ENCODE measurements around the gene AVEN. TPM values are rescaled to one million over a fixed set of nuclear protein-coding genes. Genes with fewer than 3 reads are reported as not detected.
A peak's percentile ranks its signal among the peaks of the same experiment; 100 is the strongest.

The AVEN gene, protein sequence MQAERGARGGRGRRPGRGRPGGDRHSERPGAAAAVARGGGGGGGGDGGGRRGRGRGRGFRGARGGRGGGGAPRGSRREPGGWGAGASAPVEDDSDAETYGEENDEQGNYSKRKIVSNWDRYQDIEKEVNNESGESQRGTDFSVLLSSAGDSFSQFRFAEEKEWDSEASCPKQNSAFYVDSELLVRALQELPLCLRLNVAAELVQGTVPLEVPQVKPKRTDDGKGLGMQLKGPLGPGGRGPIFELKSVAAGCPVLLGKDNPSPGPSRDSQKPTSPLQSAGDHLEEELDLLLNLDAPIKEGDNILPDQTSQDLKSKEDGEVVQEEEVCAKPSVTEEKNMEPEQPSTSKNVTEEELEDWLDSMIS
- total RNA-seq = 10 to 100 TPM; 10.3 to 18.6 TPM

DNA sequence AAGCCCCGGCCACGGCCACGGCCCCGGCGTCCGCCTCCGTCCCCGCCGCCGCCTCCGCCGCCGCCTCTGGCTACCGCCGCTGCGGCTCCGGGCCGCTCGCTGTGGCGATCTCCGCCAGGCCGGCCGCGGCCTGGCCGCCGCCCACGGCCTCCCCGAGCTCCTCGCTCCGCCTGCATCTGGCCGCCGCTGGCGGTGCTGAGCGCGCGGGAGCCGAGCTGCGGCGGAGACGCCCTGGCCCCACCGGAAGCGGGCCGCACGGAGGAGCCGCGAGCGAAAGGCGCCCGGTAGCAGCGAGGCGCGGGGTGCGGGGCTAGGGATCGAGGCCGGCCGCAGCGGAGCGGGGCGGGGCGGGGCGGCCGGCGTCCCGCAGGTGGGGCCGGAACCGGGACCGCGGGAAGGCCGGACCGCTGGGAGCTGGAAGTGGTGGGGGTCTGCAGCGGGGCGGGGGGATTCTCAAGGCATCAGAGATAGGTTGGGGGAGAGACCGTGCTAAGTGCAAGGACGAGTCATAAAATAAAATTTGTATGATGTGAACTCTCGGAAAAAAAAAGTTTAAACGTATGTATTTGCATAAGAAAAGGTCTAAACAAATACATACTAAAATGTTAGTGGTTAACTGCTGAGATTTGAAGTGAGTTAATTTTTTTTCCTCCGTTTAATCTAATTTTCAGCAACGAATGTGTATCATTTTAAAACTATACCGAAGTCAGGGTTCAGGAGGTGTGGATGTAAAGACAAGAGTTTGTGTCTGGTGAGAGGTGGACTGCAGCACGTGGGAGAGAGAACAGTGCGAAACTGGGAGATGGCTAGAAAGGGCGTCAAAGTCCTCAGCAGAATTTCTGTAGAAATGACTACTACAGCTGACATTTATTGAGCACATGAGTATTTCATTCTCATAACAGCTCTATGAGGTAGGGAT is at the start of gene AVEN:
Gene AVEN, minus strand, starts transcription at position 334 of the 919 bp plus-strand sequence. Its CDS starts 158 bp downstream, at position 176.
- H3K4me3 Mint-ChIP-seq = peak within 1 kb of the TSS; percentile 92 to 100
- H3K27ac Mint-ChIP-seq = peak within 1 kb of the TSS; percentile 94
- H3K4me1 Mint-ChIP-seq (ENCODE audit: low read depth) = peaks cover 54% of the 10 kb centered on the region
- peak; percentile 79 for ATAC-seq (replicated peaks in 1 of 2)
- H3K27me3 Mint-ChIP-seq (ENCODE audit: low read depth) = no peaks in the 10 kb centered on the region
- peak; percentile 75 for DNase-seq
- H3K9me3 Mint-ChIP-seq = no peaks in the 10 kb centered on the region
- H3K36me3 Mint-ChIP-seq (ENCODE audit: insufficient read depth in 2 of 2) = no peaks in the 10 kb centered on the region

DNA sequence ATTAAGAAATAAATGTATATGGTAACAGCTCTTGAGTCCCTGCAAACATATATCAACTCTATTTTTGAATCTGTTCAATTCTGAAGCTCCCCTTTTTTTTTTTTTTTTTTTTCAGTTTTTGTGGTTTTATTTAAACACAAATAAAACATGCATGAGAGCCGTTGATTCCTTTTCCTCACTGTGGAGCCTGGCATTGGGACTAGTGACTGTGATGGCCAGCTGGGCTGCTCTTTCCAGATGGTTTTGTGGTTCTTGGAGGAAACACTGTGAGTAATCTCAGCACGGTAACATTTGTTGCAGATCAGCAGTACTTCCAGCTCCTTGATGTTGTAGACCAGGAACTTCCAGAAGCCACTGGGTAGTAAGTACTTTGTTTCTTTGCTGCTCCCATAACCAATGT is 46.7 kb upstream of the AVEN start:
- peaks cover 0 to 15% of the 10 kb centered on the region in 2 donors for H3K36me3 Mint-ChIP-seq (ENCODE audit: insufficient read depth in 2 of 2)
- H3K4me1 Mint-ChIP-seq (ENCODE audit: low read depth) = no peaks in the 10 kb centered on the region
- H3K27me3 Mint-ChIP-seq (ENCODE audit: low read depth) = no peaks in the 10 kb centered on the region

DNA sequence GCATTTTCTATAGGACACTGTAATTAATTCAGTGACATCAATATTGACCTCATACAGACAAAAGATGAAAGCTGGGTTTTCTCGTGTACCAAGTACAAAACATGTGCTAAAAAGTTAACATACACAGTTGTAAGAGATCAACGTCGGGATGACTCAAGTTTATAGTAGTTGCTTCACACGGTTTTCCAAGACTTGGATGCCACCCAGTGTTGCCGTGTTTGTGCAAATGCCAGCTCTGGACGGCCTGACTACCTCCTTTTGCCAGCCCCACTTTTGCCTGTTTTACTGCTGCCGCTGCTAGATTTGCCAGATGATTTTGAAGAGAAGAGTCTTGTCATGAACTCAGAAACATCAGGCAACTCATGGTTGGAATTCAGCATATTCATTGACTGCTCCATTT is 45.1 kb upstream of the AVEN start:
- no peaks in the 10 kb centered on the region for H3K9me3 Mint-ChIP-seq
- H3K36me3 Mint-ChIP-seq (ENCODE audit: insufficient read depth in 2 of 2) = peaks cover 0 to 9% of the 10 kb centered on the region in 2 donors
- no peak overlapping the region for H3K27ac Mint-ChIP-seq

More for the DNA sequence above, 46.7 kb upstream of the AVEN start:
- Mint-ChIP-seq H3K4me3 (no peak overlapping the region), H3K9me3 (no peaks in the 10 kb centered on the region), H3K27ac (peak overlapping the region; percentile 31)
- DNase-seq (no peak), ATAC-seq (replicated peaks in 1 of 2) (no peak)

DNA sequence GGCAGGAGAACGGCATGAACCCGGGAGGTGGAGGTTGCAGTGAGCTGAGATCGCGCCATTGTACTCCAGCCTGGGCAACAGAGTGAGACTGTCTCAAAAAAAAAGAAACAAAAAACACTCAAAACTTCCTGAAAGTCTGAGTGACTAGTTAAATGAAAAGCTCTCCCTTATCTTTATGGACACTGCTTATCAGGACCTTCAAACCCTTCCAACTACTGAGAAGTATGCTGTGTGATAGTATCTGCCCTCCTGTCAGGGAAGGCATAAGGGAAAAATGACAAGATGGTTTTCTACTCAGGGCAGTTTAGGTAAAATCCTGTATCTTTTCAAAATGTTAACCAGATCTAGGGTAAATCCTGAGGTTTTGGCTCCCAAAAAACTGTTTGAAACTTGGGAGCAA is 40.9 kb upstream of the AVEN start:
- Mint-ChIP-seq H3K36me3 (ENCODE audit: insufficient read depth in 2 of 2) (peaks cover 0 to 1% of the 10 kb centered on the region in 2 donors), H3K4me1 (ENCODE audit: low read depth) (no peaks in the 10 kb centered on the region), H3K27me3 (ENCODE audit: low read depth) (no peaks in the 10 kb centered on the region), H3K4me3 (no peak overlapping the region), H3K27ac (no peak overlapping the region), H3K9me3 (no peaks in the 10 kb centered on the region)
- DNase-seq = no peak
- ATAC-seq (replicated peaks in 1 of 2) = no peak

More for the DNA sequence above, 45.1 kb upstream of the AVEN start:
- no peaks in the 10 kb centered on the region for H3K27me3 Mint-ChIP-seq (ENCODE audit: low read depth)
- H3K4me3 Mint-ChIP-seq = no peak overlapping the region
- ATAC-seq (replicated peaks in 1 of 2) = no peak
- no peak for DNase-seq
- no peaks in the 10 kb centered on the region for H3K4me1 Mint-ChIP-seq (ENCODE audit: low read depth)

DNA sequence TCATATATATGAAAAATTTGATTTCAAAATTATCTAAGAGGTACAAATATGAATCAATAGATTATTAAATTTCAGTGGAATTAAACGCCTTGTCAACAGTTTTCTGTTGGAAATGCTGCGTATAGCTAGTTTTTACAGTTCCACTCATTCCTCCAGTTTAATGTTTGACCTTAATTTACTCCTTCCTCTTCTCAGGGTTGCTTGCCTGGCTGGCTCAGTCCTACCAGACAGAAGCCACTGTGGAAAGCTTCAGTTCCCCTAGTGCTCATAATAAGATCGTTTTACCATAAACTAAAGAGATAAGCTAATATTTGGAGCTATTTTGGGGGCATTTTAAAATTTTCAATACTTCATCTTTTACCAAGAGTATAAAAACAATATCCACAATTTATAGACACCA is 39.9 kb upstream of the AVEN start:
- H3K27me3 Mint-ChIP-seq (ENCODE audit: low read depth) = no peaks in the 10 kb centered on the region
- peaks cover 1 to 3% of the 10 kb centered on the region in 2 donors for H3K36me3 Mint-ChIP-seq (ENCODE audit: insufficient read depth in 2 of 2)
- no peaks in the 10 kb centered on the region for H3K4me1 Mint-ChIP-seq (ENCODE audit: low read depth)
- H3K27ac Mint-ChIP-seq = no peak overlapping the region
- DNase-seq (no peak), ATAC-seq (replicated peaks in 1 of 2) (no peak)
- H3K4me3 Mint-ChIP-seq = no peak overlapping the region
- no peaks in the 10 kb centered on the region for H3K9me3 Mint-ChIP-seq

DNA sequence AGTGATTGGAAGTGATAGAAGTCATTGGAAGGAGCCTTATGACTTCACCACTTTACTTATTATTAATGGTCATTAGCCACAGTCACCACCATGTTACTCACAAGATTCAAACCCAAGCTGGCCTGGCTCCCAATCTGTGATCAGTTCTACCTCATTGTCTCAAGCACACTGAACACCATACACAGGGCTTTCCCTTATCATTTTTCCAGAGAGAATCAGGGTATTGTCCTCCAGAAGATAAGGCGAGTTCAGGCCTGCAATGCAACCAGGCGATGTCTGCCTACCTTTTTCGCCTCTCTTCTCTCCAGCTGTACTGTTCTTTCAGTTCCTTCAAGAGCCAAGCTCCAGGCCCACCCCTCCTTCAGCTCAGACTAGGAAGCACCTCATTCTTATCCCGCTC is 37.8 kb upstream of the AVEN start:
- H3K4me1 Mint-ChIP-seq (ENCODE audit: low read depth) = no peaks in the 10 kb centered on the region
- no peak overlapping the region for H3K27ac Mint-ChIP-seq
- no peak for DNase-seq

DNA sequence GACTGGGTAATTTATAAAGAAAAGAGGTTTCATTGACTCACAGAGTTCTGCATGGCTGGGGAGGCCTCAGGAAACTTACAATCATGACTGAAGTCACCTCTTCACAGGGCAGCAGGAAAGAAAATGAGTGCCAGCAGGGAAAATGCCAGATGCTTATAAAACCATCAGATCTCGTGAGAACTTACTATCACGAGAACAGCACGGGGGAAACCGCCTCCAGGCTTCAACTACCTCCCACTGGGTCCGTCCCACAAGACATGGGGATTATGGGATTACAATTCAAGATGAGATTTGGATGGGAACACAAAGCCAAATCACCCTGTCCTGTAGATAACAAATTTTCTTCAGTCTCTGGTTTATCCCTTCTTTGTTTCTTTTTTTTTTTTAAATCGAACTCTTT is 31.0 kb upstream of the AVEN start:
- H3K4me3 Mint-ChIP-seq = no peak overlapping the region
- H3K27ac Mint-ChIP-seq = no peak overlapping the region

More for the DNA sequence above, 37.8 kb upstream of the AVEN start:
- Mint-ChIP-seq H3K36me3 (ENCODE audit: insufficient read depth in 2 of 2) (peaks cover 0 to 3% of the 10 kb centered on the region in 2 donors), H3K27me3 (ENCODE audit: low read depth) (no peaks in the 10 kb centered on the region), H3K9me3 (no peaks in the 10 kb centered on the region), H3K4me3 (no peak overlapping the region)
- no peak for ATAC-seq (replicated peaks in 1 of 2)

DNA sequence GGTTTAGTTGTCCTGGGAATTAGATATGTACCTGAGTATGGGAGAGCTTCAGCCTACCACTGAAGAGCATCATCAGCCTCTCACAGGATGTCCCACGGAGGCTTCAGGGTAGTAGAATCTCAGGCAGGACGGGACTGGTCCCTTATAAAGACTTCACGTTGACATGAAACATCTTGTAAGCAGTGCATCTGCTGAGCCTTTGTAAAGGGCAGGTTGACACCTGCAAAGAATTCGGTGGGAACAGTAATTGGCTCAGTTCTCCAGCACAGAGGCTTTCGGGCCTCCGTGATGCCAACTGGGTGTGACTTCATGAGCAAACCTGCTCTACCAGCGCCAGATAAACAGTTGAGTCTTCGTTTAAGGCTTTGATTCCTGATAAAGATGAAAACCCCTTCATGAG is 26.9 kb upstream of the AVEN start:
- DNase-seq (no peak), ATAC-seq (replicated peaks in 1 of 2) (no peak)
- no peaks in the 10 kb centered on the region for H3K27me3 Mint-ChIP-seq (ENCODE audit: low read depth)
- H3K9me3 Mint-ChIP-seq = no peaks in the 10 kb centered on the region
- H3K4me3 Mint-ChIP-seq = no peak overlapping the region
- peaks cover 15% of the 10 kb centered on the region for H3K4me1 Mint-ChIP-seq (ENCODE audit: low read depth)
- H3K27ac Mint-ChIP-seq = no peak overlapping the region
- H3K36me3 Mint-ChIP-seq (ENCODE audit: insufficient read depth in 2 of 2) = no peaks in the 10 kb centered on the region

More for the DNA sequence above, 31.0 kb upstream of the AVEN start:
- no peaks in the 10 kb centered on the region for H3K27me3 Mint-ChIP-seq (ENCODE audit: low read depth)
- H3K36me3 Mint-ChIP-seq (ENCODE audit: insufficient read depth in 2 of 2) = peaks cover 0 to 3% of the 10 kb centered on the region in 2 donors
- H3K9me3 Mint-ChIP-seq = no peaks in the 10 kb centered on the region
- no peak for DNase-seq
- H3K4me1 Mint-ChIP-seq (ENCODE audit: low read depth) = no peaks in the 10 kb centered on the region
- no peak for ATAC-seq (replicated peaks in 1 of 2)

DNA sequence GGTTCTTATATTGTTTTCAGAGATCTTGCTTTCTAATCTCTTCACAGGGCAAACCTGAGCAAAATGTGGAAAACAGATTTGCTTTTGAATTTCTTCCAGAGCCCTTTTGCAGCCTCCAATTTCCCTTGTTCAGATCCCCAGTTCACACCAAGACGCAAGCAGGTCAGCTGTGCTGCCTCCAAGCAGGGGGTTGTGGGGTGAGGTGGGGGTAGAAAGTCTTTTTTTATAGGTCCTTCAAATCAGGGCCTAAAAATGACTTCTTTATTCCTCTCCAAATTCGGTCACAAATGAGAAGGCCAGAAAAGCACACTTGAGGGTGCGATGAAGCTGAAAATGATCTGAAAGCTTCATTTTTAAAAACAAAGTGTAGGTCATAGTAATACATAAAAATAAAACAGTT is 26.3 kb upstream of the AVEN start:
- H3K4me1 Mint-ChIP-seq (ENCODE audit: low read depth) = peaks cover 15% of the 10 kb centered on the region
- H3K9me3 Mint-ChIP-seq = no peaks in the 10 kb centered on the region
- H3K27me3 Mint-ChIP-seq (ENCODE audit: low read depth) = no peaks in the 10 kb centered on the region
- no peak overlapping the region for H3K27ac Mint-ChIP-seq
- no peak for ATAC-seq (replicated peaks in 1 of 2)
- H3K36me3 Mint-ChIP-seq (ENCODE audit: insufficient read depth in 2 of 2) = no peaks in the 10 kb centered on the region
- no peak for DNase-seq
- no peak overlapping the region for H3K4me3 Mint-ChIP-seq

DNA sequence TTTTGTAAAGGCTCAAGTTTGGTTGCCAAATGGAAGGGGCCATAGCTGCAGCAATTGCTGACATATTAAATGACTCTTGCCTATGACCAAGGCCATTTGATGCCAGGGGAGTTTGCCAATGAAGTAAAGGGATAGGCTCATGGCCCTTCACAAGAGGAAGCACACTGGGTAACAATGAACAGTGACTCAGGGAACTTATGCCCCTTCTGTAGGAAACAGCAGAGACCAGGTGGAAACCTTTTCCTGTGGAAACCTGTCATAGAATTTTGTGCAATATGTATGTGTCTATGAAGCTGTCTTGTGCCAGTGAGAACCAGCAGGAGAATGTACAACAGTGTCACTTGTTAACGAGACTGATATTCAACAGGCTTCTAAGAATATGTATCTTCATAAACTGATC is 25.4 kb upstream of the AVEN start:
- H3K4me3 Mint-ChIP-seq = no peak overlapping the region
- H3K27ac Mint-ChIP-seq = no peak overlapping the region
- ATAC-seq (replicated peaks in 1 of 2) = peak in 1 of 2 donors; percentile 25

DNA sequence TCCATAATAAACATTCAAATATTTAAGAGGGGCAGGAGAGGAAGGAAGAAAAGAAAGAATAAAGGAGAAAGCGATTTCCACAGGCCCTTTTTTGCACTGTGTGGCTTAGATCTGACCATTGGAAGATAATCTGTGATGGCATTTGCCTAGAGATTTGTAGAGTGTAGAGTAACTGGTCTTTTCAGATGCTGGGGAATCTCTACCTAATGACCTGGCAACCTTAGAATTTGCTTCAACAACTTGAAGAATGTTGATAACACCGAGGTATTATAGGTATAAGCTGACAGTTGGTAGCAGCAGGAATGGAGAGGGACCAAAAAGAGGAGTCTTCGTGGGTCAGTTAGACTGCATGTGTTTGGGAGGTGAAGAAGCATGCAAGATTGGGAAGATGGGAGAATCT is 20.9 kb upstream of the AVEN start:
- H3K27ac Mint-ChIP-seq = no peak overlapping the region
- no peak overlapping the region for H3K4me3 Mint-ChIP-seq
- H3K4me1 Mint-ChIP-seq (ENCODE audit: low read depth) = peaks cover 15% of the 10 kb centered on the region
- H3K36me3 Mint-ChIP-seq (ENCODE audit: insufficient read depth in 2 of 2) = no peaks in the 10 kb centered on the region
- ATAC-seq (replicated peaks in 1 of 2) (no peak), DNase-seq (no peak)
- H3K9me3 Mint-ChIP-seq = no peaks in the 10 kb centered on the region
- H3K27me3 Mint-ChIP-seq (ENCODE audit: low read depth) = no peaks in the 10 kb centered on the region

More for the DNA sequence above, 25.4 kb upstream of the AVEN start:
- DNase-seq = no peak
- no peaks in the 10 kb centered on the region for H3K36me3 Mint-ChIP-seq (ENCODE audit: insufficient read depth in 2 of 2)
- H3K9me3 Mint-ChIP-seq = no peaks in the 10 kb centered on the region
- no peaks in the 10 kb centered on the region for H3K27me3 Mint-ChIP-seq (ENCODE audit: low read depth)
- peaks cover 15% of the 10 kb centered on the region for H3K4me1 Mint-ChIP-seq (ENCODE audit: low read depth)

DNA sequence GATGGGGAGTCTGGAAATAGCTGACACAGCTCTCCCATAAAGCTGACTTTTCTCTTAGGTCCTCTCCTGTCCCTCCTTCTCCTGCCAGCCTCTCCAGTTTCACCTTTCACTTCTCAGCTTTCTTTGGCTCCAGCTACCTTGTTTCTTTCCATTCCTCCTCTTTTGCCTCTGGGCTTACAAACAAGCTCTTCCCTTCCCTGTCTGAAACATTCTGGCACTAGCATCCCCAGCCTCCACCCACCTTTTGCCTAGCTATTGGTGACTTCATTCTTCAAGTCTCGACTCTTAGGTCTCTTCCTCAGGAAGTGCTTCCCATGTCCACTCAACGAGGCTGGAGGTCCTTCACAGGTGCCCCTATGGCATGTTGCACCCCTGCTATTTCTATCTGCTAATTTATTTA is 20.5 kb upstream of the AVEN start:
- Mint-ChIP-seq H3K4me3 (no peak overlapping the region), H3K27me3 (ENCODE audit: low read depth) (no peaks in the 10 kb centered on the region), H3K9me3 (no peaks in the 10 kb centered on the region), H3K36me3 (ENCODE audit: insufficient read depth in 2 of 2) (no peaks in the 10 kb centered on the region), H3K27ac (no peak overlapping the region), H3K4me1 (ENCODE audit: low read depth) (peaks cover 15% of the 10 kb centered on the region)
- ATAC-seq (replicated peaks in 1 of 2) (no peak), DNase-seq (no peak)

DNA sequence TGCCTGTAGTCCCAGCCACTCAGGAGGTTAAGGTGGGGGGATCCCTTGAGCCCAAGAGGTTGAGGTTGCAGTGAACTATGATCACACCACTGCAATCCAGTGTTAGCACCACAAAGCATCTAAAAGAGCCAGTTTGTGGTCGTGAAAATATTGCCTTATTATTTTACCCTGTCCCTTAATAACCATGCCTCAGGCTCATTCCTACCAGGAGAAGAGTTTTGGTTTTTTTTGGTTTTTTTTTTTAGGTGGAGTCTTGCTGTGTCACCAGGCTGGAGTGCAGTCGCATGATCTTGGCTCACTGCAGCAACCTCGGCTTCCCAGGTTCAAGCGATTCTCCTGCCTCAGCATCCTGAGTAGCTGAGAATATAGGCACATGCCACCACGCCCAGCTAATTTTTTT is 17.9 kb upstream of the AVEN start:
- ATAC-seq (replicated peaks in 1 of 2) (no peak), DNase-seq (no peak)
- H3K27me3 Mint-ChIP-seq (ENCODE audit: low read depth) = no peaks in the 10 kb centered on the region
- H3K9me3 Mint-ChIP-seq = no peaks in the 10 kb centered on the region
- H3K27ac Mint-ChIP-seq = no peak overlapping the region
- no peak overlapping the region for H3K4me3 Mint-ChIP-seq
- H3K4me1 Mint-ChIP-seq (ENCODE audit: low read depth) = peaks cover 6% of the 10 kb centered on the region
- no peaks in the 10 kb centered on the region for H3K36me3 Mint-ChIP-seq (ENCODE audit: insufficient read depth in 2 of 2)

Measured in activated T-cell treated with anti-CD3 and anti-CD28 coated beads, Interleukin-2, amount 50 U/mL, for 72 hours (primary cell).